GM19324 (cell line): ENCODE results near the gene FAM177B.

Source experiments
- ATAC-seq: cut with Tn5 transposase; IDR thresholded peaks from one replicate; pipeline ENCODE4 v1.9.1; 2021; ENCODE audit warnings: mild to moderate bottlenecking, moderate library complexity; ENCODE audit not compliant: unreplicated experiment, low FRiP score

The FAM177B gene

GRCh38 chr1:222784916-222785315 is 47.9 kb downstream of the FAM177B start:
- no peak for ATAC-seq

DNA sequence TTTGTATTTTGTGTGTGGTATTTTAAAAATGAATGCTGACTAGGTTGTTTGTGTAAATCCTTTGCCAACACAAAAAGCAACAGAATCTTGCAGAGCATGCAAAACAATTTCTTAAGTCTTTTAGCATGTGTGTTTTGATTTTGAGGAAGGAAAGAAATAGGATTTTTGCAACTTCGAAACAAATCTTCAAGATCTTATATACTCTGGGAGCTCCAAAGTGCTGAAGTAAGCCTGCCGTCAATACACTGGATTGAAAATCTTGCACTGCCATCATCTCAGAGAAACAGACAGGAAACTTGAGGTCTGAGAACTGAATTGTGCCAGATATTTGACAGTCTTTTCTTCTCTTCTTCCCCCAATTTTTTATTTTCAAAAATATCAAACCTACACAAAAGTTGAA is 48.5 kb downstream of the FAM177B start:
- no peak for ATAC-seq

DNA sequence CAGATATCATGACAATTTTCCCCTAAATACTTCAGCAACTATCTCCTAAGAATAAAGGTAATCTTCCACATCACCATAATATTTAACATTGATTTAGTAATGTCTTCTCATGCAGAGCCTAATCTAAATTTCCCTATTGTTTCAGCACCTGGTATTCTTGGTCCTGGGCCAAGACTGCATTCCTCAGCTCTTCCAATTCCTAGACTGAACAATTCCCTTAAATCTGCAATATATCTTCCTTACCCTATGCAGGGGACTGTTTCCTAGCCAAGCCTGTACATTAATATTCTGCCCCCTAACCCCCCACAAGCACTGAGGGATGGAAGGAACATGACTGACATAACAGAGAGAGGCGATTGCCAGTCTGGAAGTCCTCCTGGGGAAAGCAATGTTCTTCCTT is 49.1 kb downstream of the FAM177B start:
- ATAC-seq = no peak

GRCh38 chr1:222787729-222788128 is 50.7 kb downstream of the FAM177B start:
- ATAC-seq = no peak

DNA sequence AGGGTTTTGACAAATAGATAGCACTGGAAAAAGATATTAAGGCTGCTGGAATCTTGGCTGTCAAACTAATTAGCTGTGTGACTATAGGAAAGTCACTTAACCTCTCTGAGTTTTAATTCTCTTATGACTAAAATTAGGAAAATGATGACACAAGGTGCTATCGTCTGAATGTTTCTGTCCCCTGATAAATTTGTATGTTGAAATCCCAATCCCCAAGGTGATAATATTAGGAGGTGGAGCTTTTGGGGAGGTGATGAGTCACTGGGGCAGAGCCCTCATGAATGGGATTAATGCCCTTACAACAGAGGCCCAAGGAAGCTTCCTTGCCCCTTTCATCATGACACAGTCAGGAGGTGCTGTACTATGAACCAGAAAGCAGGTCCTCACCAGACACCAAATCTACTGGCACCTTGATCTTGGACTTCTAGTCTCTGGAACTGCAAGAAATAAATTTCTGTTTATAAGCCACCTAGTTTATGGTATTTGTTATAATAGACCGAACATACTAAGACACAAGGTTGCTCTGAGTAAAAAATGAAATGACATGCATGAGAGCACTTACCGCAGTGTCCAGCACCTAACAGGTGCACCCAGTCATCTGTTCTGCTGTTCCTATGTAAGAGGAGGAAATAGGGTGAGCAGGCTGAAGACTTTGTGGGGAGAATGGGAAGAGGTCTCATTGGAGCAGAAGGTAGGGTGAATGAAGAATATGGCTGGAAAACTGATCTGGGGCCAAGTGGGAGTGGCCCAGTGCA is 51.6 kb downstream of the FAM177B start:
- ATAC-seq = no peak

DNA sequence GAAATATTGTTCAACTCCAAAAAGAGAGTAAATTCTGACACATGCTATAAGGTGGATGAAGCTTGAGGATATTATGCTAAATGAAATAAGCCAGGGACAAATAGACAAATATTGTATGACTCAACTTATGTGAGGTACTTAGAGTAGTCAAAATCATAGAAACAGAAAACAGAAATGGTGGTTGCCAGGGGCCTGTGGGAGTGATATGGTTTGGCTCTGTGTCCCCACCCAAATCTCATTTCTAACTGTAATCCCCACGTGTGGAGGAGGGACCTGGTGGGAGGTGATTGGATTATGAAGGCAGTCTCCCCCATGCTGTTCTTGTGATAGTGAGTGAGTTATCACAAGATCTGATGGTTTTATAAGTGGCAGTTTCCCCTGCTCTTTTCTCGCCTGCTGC is 53.1 kb downstream of the FAM177B start:
- ATAC-seq = no peak

DNA sequence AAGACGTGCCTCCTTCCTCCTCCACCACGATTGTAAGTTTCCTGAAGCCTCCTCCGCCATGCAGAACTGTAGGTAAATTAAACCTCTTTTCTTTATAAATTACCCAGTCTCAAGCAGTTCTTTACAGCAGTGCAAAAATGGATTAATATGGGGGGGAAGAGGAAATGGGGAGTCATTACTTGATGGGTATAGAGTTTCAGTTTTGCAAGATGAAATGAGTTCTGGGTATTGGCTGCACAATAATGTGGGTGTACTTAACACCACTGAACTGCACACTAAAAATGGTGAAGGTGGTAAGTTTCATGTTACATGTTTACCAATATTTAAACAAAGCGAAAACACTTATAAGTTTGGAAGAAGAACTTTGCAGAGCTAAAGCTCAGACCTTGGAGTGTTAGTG is 53.5 kb downstream of the FAM177B start:
- ATAC-seq = no peak

DNA sequence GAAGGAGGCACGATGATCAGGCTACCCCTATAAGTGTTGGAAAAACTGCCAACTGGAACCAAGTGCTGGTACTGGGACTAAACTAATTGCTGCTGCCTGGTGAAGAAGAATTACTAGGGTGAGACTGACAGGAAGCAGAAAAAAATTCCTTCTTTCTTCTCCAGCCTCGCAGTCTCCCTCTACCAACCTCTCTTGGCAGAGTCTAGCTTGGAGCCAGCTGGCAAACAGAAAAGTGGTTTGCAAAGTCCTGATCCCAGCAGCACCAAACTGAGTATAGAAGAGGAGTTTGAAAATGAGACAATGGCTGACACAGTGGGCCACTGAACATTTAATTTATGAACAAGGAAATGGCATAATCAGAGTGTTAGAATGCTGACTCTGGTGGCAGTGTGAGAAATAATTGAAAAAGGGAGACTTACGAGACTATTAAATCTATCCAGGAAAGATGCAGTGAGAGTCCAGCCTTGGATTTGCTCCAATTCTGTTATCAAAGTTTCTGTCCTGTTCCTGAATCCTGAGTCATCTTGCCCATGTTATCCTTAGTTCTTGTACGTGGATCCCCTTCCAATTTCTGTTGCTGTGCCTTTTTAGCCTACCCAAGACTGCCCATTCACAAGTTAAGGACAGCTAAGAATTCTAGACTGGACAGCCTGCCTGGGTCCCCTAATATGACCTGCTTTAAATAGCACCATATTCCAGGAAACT is 54.2 kb downstream of the FAM177B start:
- no peak for ATAC-seq

DNA sequence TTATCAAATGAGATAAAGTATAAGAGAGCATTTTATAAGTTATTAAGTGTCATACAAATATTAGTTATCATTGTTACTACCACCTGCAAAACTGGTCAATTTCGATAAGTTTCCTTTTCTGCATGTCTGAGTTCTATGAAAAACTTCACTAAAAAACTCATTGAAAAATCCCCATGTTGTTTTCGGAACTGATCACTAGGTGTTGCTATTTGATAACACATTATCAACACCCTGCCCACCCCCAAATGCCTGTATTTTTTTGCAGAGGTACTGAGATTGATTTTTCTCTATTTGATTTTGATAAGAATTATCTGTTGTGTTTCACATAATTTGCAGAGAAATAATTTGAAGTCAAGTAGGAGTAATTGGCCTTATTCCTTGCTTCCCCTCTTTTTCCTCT is 55.7 kb downstream of the FAM177B start:
- ATAC-seq = no peak

DNA sequence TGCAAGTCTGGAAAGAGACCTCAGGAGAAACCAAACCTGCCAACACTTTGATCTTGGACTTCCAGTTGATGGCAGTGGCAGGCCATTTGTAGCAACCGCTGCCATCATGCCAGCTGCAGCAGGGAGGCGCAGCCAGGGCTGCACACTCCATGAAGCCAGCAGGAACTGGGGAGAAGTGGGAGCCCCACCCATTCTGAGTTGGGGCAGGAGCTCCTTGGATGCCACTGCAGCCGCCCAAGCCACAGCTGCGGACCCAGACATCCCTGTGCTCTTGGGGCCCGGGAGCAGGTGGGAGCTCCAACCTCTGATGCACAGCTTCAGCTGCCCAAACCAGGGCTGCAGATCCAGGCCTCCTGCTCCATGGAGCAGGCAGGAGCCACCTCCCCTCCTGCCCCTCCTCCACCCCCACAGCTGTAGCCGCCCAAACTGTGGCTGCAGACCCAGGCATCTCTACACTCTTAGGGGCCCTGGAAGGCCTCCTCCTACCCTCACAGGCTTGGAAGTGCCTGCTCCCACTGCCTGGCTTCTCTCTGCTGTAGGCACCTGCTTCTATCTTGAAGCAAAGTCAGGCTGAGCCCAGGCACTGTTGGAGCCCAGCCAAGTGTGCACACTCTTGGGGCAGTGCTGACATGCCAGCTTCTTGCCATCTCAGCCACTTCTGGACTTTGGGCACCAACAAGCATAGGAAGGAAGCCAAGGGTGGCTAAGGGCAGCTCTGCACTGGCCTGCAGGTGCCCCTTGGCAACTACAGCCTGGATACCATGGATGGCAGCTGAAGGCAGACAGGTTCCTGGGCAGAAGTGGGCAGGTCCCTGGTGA is 57.9 kb downstream of the FAM177B start:
- ATAC-seq = no peak

GRCh38 chr1:222798116-222798515 is 61.1 kb downstream of the FAM177B start:
- ATAC-seq = no peak

DNA sequence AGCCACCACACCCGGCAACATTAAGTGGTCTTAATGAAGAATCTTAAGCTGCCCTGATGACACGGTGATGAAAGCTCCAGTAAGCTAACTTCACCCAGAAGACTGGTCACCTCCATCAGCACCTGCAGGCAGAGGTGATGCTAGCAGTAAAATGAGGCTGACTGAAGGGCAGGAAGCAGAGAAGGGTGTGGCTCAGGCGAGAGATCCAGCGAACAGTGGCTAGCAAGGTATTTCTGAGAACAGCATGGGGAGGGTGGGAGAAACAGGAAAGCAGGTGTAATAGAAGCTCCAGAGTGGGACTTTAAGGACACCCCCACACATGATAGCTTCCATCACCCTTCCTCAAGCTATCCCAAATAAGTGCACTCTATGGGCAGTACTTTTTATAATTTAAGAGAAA is 62.0 kb downstream of the FAM177B start:
- no peak for ATAC-seq
